SU-DHL-6 (cell line): Measurements from ENCODE around the gene HOXA10.

Experiments
- H2AFZ ChIP-seq: fragments of 200-600 bp; sonication (generic); 2 replicates; pipeline ENCODE4 v1.6.1; 2014; ENCODE audit warnings: low read depth, mild to moderate bottlenecking, moderate library complexity, mixed read lengths, antibody characterized with exemption, low read length; ENCODE audit not compliant: severe bottlenecking
- H3F3A ChIP-seq: fragments of 200-600 bp; shearing (Covaris generic); 2 replicates; pipeline ENCODE4 v1.6.0; 2016; ENCODE audit warnings: antibody characterized with exemption, mild to moderate bottlenecking; ENCODE audit not compliant: insufficient read depth
- H3K27ac ChIP-seq: fragments of 200-600 bp; sonication (generic); 2 replicates; pipeline ENCODE4 v1.5.1; 2016; ENCODE audit warnings: low read depth, mild to moderate bottlenecking, low read length, moderate library complexity, mixed read lengths
- H3K27me3 ChIP-seq: fragments of 200-600 bp; sonication (generic), shearing (Covaris generic); 2 replicates; pipeline ENCODE4 v1.6.0; 2014; ENCODE audit warnings: mild to moderate bottlenecking, low read length
- H3K36me3 ChIP-seq: fragments of 200-600 bp; sonication (generic); 2 replicates; pipeline ENCODE4 v1.6.1; 2014; ENCODE audit warnings: mild to moderate bottlenecking, low read length, mixed read lengths
- H3K4me2 ChIP-seq: fragments of 300-600, 200-600 bp; shearing (Covaris generic), sonication (generic); 2 replicates; pipeline ENCODE4 v1.6.0; 2014; ENCODE audit warnings: low read length, low read depth, mild to moderate bottlenecking; ENCODE audit not compliant: poor library complexity, severe bottlenecking
- H3K4me3 ChIP-seq: fragments of 200-600 bp; sonication (generic); 2 replicates; pipeline ENCODE4 v1.5.1; 2014; ENCODE audit warnings: antibody characterized with exemption, low read length, mild to moderate bottlenecking, mixed read lengths; ENCODE audit not compliant: insufficient read depth, poor library complexity, severe bottlenecking
- H3K79me2 ChIP-seq: fragments of 200-600 bp; sonication (generic); 2 replicates; pipeline ENCODE4 v1.6.1; 2014; ENCODE audit warnings: mild to moderate bottlenecking, low read length, moderate library complexity; ENCODE audit not compliant: insufficient read depth
- H3K9ac ChIP-seq: fragments of 200-600 bp; sonication (generic); 2 replicates; pipeline ENCODE4 v1.7.0; 2014; ENCODE audit warnings: mild to moderate bottlenecking, low read length
- H3K9me2 ChIP-seq: fragments of 200-600 bp; sonication (generic); replicated peaks from 2 replicates; pipeline ENCODE4 v1.6.1; 2014; ENCODE audit warnings: low read length; ENCODE audit not compliant: insufficient read depth
- H3K9me3 ChIP-seq: fragments of 200-600 bp; sonication (generic); 2 replicates; pipeline ENCODE4 v1.6.1; 2014; ENCODE audit warnings: low read length, mixed read lengths; ENCODE audit not compliant: insufficient read depth
- H4K20me1 ChIP-seq: fragments of 200-600 bp; sonication (generic); 2 replicates; pipeline ENCODE4 v1.6.1; 2014; ENCODE audit warnings: low read depth, mild to moderate bottlenecking, antibody characterized with exemption, low read length, moderate library complexity, mixed read lengths
- CTCF ChIP-seq: fragments of 200-600 bp; sonication (generic); IDR thresholded peaks from one replicate; pipeline ENCODE4 v1.5.1; 2017; ENCODE audit warnings: antibody characterized with exemption, mild to moderate bottlenecking, low read length, moderate library complexity; ENCODE audit not compliant: insufficient read depth, poor library complexity, severe bottlenecking
- EZH2phosphoT487 ChIP-seq: fragments of 200-600 bp; sonication (generic), shearing (Covaris generic); conservative IDR thresholded peaks from 2 replicates; pipeline ENCODE4 v1.6.1; 2018; ENCODE audit warnings: mild to moderate bottlenecking, antibody characterized with exemption, low read length, moderate library complexity, mixed read lengths

HOXA10 gene

DNA sequence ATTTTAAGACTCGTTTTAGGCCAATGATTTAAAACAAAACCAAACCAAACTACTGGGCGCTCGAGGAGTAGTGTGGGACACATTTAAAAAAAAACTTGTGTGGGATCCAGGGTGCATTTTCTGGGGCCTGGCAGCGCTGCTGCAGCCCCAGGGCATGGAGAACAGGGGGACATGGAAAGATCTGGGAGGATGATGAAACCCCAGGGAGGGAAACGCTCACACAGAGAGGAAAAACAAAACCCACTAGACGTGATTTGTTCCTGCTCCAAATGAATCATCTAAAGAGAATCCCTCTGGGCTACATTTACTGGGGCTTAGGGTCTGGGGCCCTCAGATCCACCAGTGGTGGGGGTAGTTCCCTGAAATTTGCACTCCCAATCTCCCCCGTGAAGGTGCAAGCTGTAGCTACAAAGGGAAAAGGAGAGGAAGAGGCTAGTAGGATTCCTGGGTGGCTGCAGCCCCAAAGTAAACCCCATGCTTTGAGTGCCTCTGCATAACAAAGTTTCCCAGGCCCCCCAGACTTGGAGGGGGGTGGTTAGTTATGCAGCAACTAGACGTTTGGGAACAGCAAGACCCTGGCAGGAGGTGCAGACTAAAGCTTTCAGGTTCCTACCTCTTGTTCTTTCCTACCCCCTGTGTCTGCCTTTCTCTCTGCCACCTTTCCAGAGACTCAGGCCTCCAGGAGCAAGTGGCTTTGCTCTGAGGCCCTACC, 40.3 kb upstream of the HOXA10 start:
- Histone ChIP-seq H4K20me1 (no peaks in the 10 kb centered on the region), H3K4me2 (no peak overlapping the region), H3K9me2 (no peaks in the 10 kb centered on the region), H3K4me3 (no peak overlapping the region), H3K27me3 (no peaks in the 10 kb centered on the region), H3F3A (no peaks in the 10 kb centered on the region), H3K9ac (no peak overlapping the region), H3K27ac (no peak overlapping the region), H3K79me2 (no peaks in the 10 kb centered on the region), H3K36me3 (no peaks in the 10 kb centered on the region), H3K9me3 (no peaks in the 10 kb centered on the region), H2AFZ (no peak overlapping the region)
- TF ChIP-seq CTCF (no peak), EZH2phosphoT487 (no peak)

- no peaks in the 10 kb centered on the region for H4K20me1 ChIP-seq
- no peaks in the 10 kb centered on the region for H3F3A ChIP-seq
- H3K4me2 ChIP-seq = no peak overlapping the region
- no peaks in the 10 kb centered on the region for H3K9me3 ChIP-seq
- H3K27me3 ChIP-seq = no peaks in the 10 kb centered on the region
- H3K36me3 ChIP-seq = no peaks in the 10 kb centered on the region
- no peak overlapping the region for H3K4me3 ChIP-seq
- TF ChIP-seq CTCF (no peak), EZH2phosphoT487 (no peak)
- H3K79me2 ChIP-seq = no peaks in the 10 kb centered on the region
- no peak overlapping the region for H3K27ac ChIP-seq
- H2AFZ ChIP-seq = no peak overlapping the region
- H3K9me2 ChIP-seq = no peaks in the 10 kb centered on the region
- H3K9ac ChIP-seq = no peak overlapping the region
Observed at GRCh38 chr7:27213433-27214238, 39.5 kb upstream of the HOXA10 start.

DNA sequence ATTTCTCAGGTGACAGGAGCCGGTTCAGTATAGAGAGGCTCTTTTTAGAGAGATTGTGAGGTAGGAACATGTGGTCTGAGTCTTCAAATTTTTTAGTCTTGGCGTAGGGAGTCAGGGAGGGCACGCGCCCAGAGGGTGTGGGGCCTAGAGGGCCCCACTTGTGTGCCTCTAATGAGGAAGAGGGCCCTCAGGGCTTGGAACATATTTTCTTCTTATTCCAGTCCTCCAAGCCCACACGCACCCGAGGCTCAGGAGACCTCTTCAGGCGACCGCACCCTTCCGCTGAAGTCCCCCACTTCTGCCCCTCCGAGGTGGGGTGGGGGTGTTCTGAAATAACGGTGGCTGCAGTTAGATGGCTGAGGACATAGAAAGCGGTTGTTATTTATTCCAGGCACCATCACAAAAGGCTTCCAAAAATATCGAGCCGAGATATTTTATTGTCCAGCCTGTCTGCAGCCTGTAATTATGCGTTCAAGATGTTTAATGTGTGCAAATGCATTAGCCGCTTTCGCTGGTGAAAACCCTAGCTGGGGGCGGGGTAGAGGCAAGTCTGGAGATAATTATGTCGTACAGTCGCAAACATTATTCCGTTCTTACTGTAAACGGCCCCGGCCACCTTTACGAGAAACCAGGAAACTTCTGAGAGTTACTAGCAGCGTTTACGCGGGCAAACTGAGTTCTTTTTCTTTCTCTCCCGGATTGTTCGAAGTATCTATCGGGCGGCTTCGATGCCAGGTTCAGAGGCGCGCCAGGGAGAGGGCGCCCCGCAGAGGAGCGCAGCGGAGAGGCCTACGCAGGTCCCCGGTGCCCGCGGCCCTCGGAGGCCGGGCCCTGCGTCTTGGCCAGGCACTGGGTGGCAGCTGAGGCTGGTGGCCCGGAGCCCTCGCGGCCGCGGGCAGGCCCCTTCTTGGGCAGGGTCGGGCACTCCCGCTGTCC, 38.6 kb upstream of the HOXA10 start:
- Histone ChIP-seq H3K27me3 (no peaks in the 10 kb centered on the region), H3K9me2 (no peaks in the 10 kb centered on the region)

More for the DNA sequence above, 38.6 kb upstream of the HOXA10 start:
- Histone ChIP-seq H3K36me3 (no peaks in the 10 kb centered on the region), H3K27ac (no peak overlapping the region), H3K79me2 (no peaks in the 10 kb centered on the region), H3K9me3 (no peaks in the 10 kb centered on the region), H4K20me1 (no peaks in the 10 kb centered on the region), H3K4me3 (no peak overlapping the region), H3K9ac (no peak overlapping the region), H3F3A (no peaks in the 10 kb centered on the region), H2AFZ (no peak overlapping the region), H3K4me2 (no peak overlapping the region)
- TF ChIP-seq CTCF (no peak), EZH2phosphoT487 (no peak)
